Psoas muscle (tissue), 8 donors: ENCODE data around the gene ENDOU. TPM values are rescaled to one million over a fixed set of nuclear protein-coding genes. Genes with fewer than 3 reads are reported as not detected.

ENCODE experiments used
- ATAC-seq, 4 donors: fragments of 200-7000 bp; cut with Tn5 transposase; one replicate each; pipeline ENCODE4 v1.9.1; 2020; ENCODE audit warnings: moderate library complexity in 3 of 4, mild to moderate bottlenecking in 2 of 4
- DNase-seq, 2 donors: peaks; one replicate each; pipeline ENCODE4 v3.0.0-alpha.2; 2020
- H3K27ac ChIP-seq: fragments of 200-600 bp; one replicate; pipeline ENCODE4 v1.8.0; 2022
- H3K27me3 ChIP-seq, 3 donors: fragments of 200-600 bp in 1 of 3; one replicate each; pipeline versions ENCODE4 v1.6.1 to v1.8.0; 2013 to 2022; ENCODE audit warnings: low read length in 2 of 3, mild to moderate bottlenecking in 2 of 3, moderate library complexity in 1 of 3; ENCODE audit not compliant: insufficient read depth in 3 of 3
- H3K36me3 ChIP-seq, 2 donors: fragments of 200-600 bp in 1 of 2; one replicate each; pipeline versions ENCODE4 v1.6.1 to v1.8.0; 2013 to 2022; ENCODE audit warnings: low read depth in 1 of 2, mild to moderate bottlenecking in 1 of 2, moderate library complexity in 1 of 2; ENCODE audit not compliant: insufficient read depth in 1 of 2
- H3K4me1 ChIP-seq: fragments of 200-600 bp; one replicate; pipeline ENCODE4 v1.8.0; 2022
- H3K4me3 ChIP-seq: fragments of 200-600 bp; one replicate; pipeline ENCODE4 v1.8.0; 2022; ENCODE audit warnings: mild to moderate bottlenecking
- H3K9me3 ChIP-seq: fragments of 200-600 bp; one replicate; pipeline ENCODE4 v1.8.0; 2022
- CTCF ChIP-seq: fragments of 200-600 bp; IDR thresholded peaks from one replicate; pipeline ENCODE4 v1.8.0; 2022; ENCODE audit warnings: antibody characterized with exemption
- WGBS, 3 donors: extraction: QIAGEN DNeasy Blood & Tissue Kit; methylation state at CpG; one replicate each; pipeline versions ENCODE4 v1.1.6 to v1.1.7; 2013; 5-methylcytosine and 5-hydroxymethylcytosine counted together
- intact Hi-C, 2 donors: fragments of 100-400 bp; cut with DNase I; formaldehyde crosslinking; loops; one replicate each; pipeline versions ENCODE4 v1.11.0 to v1.14.2; 2022
- polyA plus RNA-seq, 3 donors: library from polyadenylated mRNA; stranded (reverse); fragments of 200-250 nt; gene quantifications; one replicate each; pipeline ENCODE4 v1.2.3, GENCODE V29; 2013
- total RNA-seq, 4 donors: library from RNA; stranded (reverse); fragmentation: NEBNext Ultra II Directional in 2 of 4; extraction: Animal tissue kit (Norgen Biotek cat#: 25700) in 2 of 4; gene quantifications; one replicate each; pipeline versions ENCODE4 v1.2.1 to v1.2.4, GENCODE V29; 2021 to 2023
- donor health status: healthy with polysubstance abuse.
- donor health status: DM: no; HTN: no; CAD: no; lungs with moderate emphysema.
- donor health status: Bipolar disorder and iron deficiency.
- donor health status: healthy.
- donor health status: DM: yes; HTN: yes; CAD: no.
- donor health status: DM: no; HTN: no; CAD: no.
- donor health status: DM: no; HTN: no; CAD: no.
- donor health status: DM: yes; HTN: yes; CAD: no.

Gene ENDOU
- total and polyA plus RNA-seq, 7 donors: 0.13 to 0.82 (median 0.20) TPM; not detected in 3

DNA sequence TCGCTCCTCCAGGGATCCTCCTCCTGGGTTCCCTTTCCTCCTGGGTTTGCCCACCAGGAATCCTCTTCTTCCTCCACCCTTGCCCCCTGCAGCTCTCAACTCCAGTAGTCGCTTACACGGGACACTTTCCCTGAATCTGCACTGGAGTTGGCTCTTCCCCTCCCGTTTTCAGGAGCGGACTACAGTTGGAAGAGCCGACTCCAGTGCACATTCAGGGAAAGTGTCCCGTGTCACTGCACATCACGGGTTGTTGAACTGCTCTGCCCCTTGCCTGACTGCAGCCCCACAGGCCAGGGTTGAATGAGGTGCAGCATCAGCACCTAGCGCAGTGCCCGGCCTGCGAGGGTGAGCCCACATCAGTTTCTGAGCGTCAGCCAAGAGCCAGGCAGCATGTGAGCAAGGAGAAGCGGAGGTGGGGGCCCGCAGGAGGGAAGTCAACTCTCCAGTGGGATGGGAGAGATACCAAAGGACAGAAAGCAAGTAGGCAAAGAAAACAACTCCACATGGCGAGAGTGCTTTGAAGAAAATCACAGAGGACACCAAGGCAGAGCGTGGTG lies 20.3 kb upstream of the ENDOU start:
- no peak for DNase-seq
- intact Hi-C loops: no loop called here

GRCh38 chr12:47744778-47745436 lies 19.6 kb upstream of the ENDOU start:
- 81 to 84% (median 82%) methylated on average over 8 of the region's 8 CpGs for WGBS, 3 donors
- H3K36me3 ChIP-seq: no peaks in the 10 kb centered on the region
- no peaks in the 10 kb centered on the region for H3K4me1 ChIP-seq
- no peak overlapping the region for H3K27ac ChIP-seq
- ATAC-seq: no peak
- TF ChIP-seq CTCF: no peak
- H3K4me3 ChIP-seq: no peak overlapping the region
- no peaks in the 10 kb centered on the region for H3K27me3 ChIP-seq
- DNase-seq: no peak
- intact Hi-C loops: no loop called here
- H3K9me3 ChIP-seq: no peaks in the 10 kb centered on the region

More for the DNA sequence above, 20.3 kb upstream of the ENDOU start:
- Histone ChIP-seq H3K9me3 (no peaks in the 10 kb centered on the region), H3K27ac (no peak overlapping the region), H3K27me3 (no peaks in the 10 kb centered on the region), H3K4me1 (no peaks in the 10 kb centered on the region), H3K4me3 (no peak overlapping the region), H3K36me3 (no peaks in the 10 kb centered on the region)
- WGBS, 3 donors: 76 to 81% (median 77%) methylated on average over 16 of the region's 16 CpGs
- TF ChIP-seq CTCF: no peak
- ATAC-seq: no peak

DNA sequence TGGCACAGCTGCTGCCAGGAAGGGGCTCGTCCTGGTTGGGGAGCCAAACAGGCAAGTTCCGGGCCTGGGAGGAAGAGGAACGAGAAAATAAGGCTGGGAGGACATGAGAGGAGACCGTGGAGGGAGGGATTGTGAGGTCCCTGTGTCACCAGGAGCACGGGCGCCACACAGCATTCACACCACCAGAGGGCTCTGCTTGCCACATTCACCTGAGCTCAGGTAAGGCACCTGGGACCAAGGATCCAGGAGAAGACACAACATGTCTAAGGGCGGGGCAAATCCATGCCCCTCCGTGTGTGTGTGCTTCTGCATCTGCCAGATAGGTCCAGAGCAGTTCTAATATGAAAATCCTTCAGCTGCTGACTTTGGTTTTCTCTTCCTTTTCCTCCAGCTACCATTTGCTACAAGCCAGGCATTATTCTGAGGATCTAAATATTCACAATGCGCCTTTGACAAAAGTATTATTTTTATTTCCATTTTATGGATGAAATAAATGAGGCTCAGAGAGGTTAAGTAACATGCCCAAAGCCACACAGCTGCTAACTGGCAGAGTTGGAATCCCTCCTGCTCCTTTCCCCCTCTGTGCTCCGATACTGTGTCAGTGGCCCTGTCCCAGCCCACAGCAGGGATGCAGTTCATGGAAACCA lies 18.8 kb upstream of the ENDOU start:
- no peak overlapping the region for H3K27ac ChIP-seq
- H3K27me3 ChIP-seq: no peaks in the 10 kb centered on the region
- DNase-seq (no peak), ATAC-seq (peak in 2 of 4 donors; percentile 40 to 46)
- TF ChIP-seq CTCF: peak; percentile 43
- WGBS, 3 donors: 52 to 57% (median 54%) methylated on average over 10 of the region's 10 CpGs
- intact Hi-C loops: no loop called here
- no peaks in the 10 kb centered on the region for H3K36me3 ChIP-seq
- H3K4me3 ChIP-seq: no peak overlapping the region
- no peaks in the 10 kb centered on the region for H3K9me3 ChIP-seq
- no peaks in the 10 kb centered on the region for H3K4me1 ChIP-seq

- no peak for TF ChIP-seq CTCF
- 71 to 74% (median 71%) methylated on average over 9 of the region's 9 CpGs for WGBS, 3 donors
- DNase-seq: no peak
- Histone ChIP-seq H3K9me3 (no peaks in the 10 kb centered on the region), H3K4me1 (no peaks in the 10 kb centered on the region), H3K36me3 (no peaks in the 10 kb centered on the region), H3K4me3 (no peak overlapping the region), H3K27ac (no peak overlapping the region), H3K27me3 (no peaks in the 10 kb centered on the region)
- intact Hi-C loops: loop anchor here in 1 of 2 donors (2.0 kb wide), 2 partner anchors 15 to 23 kb away; partner anchors contain the start of gene RAPGEF3
- ATAC-seq: no peak
Measured at GRCh38 chr12:47743311-47743860, 18.1 kb upstream of the ENDOU start.
